HepG2 (cell line): Measurements from ENCODE around the gene GRM8.

Experiments used
- AGO1 ChIP-seq: fragments of 200-400 bp; formaldehyde crosslinking; IDR thresholded peaks from 2 replicates; pipeline ENCODE4 v1.6.1; 2017; ENCODE audit warnings: mild to moderate bottlenecking, low read depth, low read length, moderate library complexity; ENCODE audit not compliant: poor library complexity, severe bottlenecking
- AKNA ChIP-seq: sonication (generic); formaldehyde crosslinking; IDR thresholded peaks from 2 replicates; pipeline ENCODE4 v1.4.0; 2020; ENCODE audit warnings: missing genetic modification reagents, borderline replicate concordance
- CBX1 ChIP-seq: IDR thresholded peaks from one replicate; pipeline ENCODE4 v1.6.1; 2016; ENCODE audit warnings: antibody characterized with exemption, low read depth
- ETV5 ChIP-seq: IDR thresholded peaks from 2 replicates; pipeline ENCODE4 v1.6.1; 2018; ENCODE audit warnings: missing biosample characterization, missing genetic modification reagents, inconsistent platforms, borderline replicate concordance
- EZH2 ChIP-seq: conservative IDR thresholded peaks from 2 replicates; pipeline ENCODE4 v1.6.1; 2012; ENCODE audit warnings: mild to moderate bottlenecking, low read depth, low read length, moderate library complexity
- MED1 ChIP-seq: sonication (generic); formaldehyde crosslinking; IDR thresholded peaks from 2 replicates; pipeline ENCODE4 v1.4.0; 2020; ENCODE audit warnings: missing genetic modification reagents
- NPAS2 ChIP-seq: sonication (generic); formaldehyde crosslinking; IDR thresholded peaks from 2 replicates; pipeline ENCODE4 v1.8.0; 2022; ENCODE audit warnings: mild to moderate bottlenecking, missing genetic modification reagents, borderline replicate concordance
- RFX5 ChIP-seq: IDR thresholded peaks from 2 replicates; pipeline ENCODE4 v1.6.1; 2011; ENCODE audit warnings: low read depth, low read length, improper control_type of control experiment
- SUZ12 ChIP-seq: fragments of 150-350 bp; IDR thresholded peaks from 2 replicates; pipeline ENCODE4 v1.6.1; 2014; ENCODE audit warnings: low read depth, low read length
- ZBTB40 ChIP-seq, 2 experiments: fragments of 450-650 bp in 1 of 2; sonication (generic) in 1 of 2; formaldehyde crosslinking in 1 of 2; IDR thresholded peaks; 2 replicates each; pipeline versions ENCODE4 v1.6.1 to v1.8.0; 2016 to 2022; ENCODE audit warnings: antibody characterized with exemption in 1 of 2, mild to moderate bottlenecking in 1 of 2, missing genetic modification reagents in 1 of 2
- ZNF274 ChIP-seq: sonication (generic); formaldehyde crosslinking; IDR thresholded peaks from 2 replicates; pipeline ENCODE4 v1.5.1; 2020; ENCODE audit warnings: mild to moderate bottlenecking, missing genetic modification reagents
- ZNF879 ChIP-seq: sonication (generic); formaldehyde crosslinking; IDR thresholded peaks from 2 replicates; pipeline ENCODE4 v1.8.1; 2023; ENCODE audit warnings: missing genetic modification reagents

DNA sequence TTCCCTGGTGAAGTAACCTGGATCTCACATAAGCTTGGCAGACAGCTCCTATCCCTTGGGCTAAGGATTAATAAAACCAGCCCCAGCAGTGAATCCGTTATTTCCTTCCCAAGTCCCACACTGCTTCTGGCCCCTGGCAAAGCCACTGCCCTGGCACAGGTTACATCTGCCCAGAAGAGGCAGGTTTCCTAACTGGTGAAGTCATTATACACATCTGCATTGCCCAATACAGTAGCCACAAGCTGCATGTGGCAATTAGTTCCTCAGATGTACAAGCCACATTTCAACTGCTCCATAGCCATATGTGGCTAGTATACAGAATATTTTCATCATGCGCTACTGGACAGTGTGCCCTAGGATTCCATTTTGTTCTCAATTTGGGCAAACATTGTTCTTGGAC lies 273.0 kb downstream of the GRM8 start:
- TF ChIP-seq ZNF879 (CRISPR knock-in tag) = no peak
- no peak for TF ChIP-seq AKNA
- TF ChIP-seq EZH2 = no peak
- no peak for TF ChIP-seq ZNF274 (CRISPR knock-in tag)
- TF ChIP-seq NPAS2 (CRISPR knock-in tag) = no peak
- TF ChIP-seq ETV5 (CRISPR knock-in tag) = no peak
- no peak for TF ChIP-seq SUZ12
- TF ChIP-seq AGO1 = no peak
- no peak for TF ChIP-seq RFX5
- no peak for TF ChIP-seq MED1
- no peak for TF ChIP-seq ZBTB40 (IDR thresholded peaks at IDR 0.05)
- TF ChIP-seq ZBTB40 (CRISPR knock-in tag; IDR thresholded peaks at IDR 0.05) = no peak
- no peak for TF ChIP-seq CBX1
